HG02759 (cell line): Measurements from ENCODE around the gene SNRPN.
"Not testable (repeated sequence)": the region's sequence is repeated elsewhere in the genome, so short reads cannot be mapped to it uniquely, and the experiment has no call there.

Experiments
- ATAC-seq: cut with Tn5 transposase; IDR thresholded peaks from one replicate; pipeline ENCODE4 v1.9.1; 2021; ENCODE audit warnings: mild to moderate bottlenecking, moderate library complexity; ENCODE audit not compliant: unreplicated experiment

The SNRPN gene

DNA sequence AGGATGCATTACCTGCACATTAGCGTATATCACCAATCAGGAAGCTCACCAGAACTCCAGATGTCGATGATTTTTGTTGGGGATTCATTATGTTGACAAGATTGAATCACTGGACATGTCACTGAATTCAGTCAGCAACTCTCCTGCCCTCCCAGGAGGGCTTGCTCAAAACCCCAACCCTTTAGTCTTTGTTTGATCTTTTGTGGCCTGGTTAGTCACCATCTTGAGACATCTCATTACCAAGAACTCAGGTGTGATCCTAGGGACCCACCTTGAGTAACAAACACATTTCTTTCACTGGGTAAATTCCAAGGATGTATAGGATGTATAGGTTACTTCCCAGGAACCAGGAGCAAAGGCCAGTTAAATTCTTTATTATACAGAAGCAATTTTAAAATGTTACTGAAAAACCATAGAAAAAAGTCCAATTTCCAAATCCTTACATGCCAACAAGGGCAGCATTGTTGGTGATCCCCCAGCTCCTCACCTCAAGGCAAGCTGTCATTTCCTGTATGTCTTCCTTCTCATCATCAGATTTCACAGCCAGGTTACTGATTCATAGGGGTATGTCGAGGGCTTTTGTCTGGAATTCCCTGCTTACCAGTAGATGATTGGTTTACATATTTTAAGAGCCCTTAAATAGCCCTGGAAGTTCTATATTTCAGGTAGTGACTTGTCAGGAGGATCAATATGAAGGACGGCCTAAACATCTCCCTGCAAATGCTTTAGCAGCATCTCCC, 11.7 kb downstream of the SNRPN start:
- ATAC-seq, result no peak

DNA sequence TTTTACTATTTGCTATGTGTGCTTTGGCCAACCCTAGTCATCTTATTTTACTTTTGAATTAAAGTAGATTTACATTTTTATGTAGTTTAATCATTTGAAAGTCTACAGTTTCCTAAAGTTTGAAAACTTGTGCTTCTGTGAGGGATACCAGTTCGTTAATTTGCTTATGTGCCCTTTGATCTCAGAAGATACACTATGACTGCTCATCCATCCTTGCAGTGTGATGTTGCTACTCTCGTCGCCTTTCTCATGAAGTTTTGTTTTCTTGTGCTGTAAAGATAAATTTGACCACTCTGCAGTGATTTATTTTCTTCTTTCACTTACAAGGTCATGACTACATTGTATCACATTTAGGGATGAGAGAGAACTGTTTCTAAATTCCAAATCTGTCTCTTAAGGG, 16.3 kb downstream of the SNRPN start:
- ATAC-seq, result no peak

DNA sequence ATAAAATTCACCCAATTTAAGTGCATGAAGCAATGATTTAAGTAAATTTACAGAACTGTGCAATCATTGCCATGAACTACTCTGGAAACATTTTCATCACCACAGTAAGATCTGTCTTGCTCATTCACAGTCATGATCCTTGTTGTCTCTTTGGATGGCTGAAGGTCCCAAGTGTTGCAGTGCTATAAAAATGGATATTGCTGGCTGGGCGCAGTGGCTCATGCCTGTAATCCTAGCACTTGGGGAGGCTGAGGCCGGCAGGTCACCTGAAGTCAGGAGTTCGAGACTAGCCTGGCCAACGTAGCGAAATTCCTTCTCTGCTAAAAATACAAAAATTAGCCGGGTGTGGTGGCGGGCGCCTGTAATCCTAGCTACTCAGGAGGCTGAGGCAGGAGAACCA, 17.0 kb downstream of the SNRPN start:
- ATAC-seq, result no peak

DNA sequence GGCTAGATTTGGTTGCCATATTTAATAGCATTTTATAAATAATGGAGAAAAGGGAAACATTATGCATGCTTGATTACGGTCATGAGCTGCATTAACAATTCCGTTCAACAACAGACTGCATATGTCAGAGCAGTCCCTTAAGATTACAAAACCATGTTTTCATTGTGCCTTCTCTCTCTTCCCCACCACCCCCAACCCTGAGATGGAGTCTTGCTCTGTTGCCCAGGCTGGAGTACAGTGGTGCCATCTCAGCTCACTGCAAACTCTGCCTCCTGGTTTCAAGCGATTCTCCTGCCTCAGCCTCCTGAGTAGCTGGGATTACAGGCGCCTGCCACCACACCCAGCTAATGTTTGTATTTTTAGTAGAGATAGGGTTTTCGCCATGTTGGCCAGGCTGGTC, 17.9 kb downstream of the SNRPN start:
- not testable (repeated sequence) for ATAC-seq

DNA sequence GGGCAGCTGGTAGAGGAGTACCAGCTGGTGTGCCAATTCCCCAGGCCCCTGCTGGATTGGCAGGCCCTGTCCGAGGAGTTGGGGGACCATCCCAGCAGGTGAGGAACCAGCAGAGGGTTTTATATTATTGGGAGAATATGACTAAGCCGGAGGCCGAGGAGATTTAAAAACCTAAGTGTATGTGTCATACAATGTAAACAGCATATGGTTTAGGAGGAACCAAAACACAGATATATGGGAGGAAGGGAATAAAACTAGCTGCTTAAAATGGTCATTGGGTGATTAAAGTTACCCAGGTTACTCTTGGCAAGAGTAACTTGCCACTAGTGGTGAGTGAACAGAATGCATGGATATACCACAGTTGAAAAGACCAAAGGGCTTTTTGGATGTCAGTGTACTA, 22.1 kb downstream of the SNRPN start:
- ATAC-seq, result no peak

DNA sequence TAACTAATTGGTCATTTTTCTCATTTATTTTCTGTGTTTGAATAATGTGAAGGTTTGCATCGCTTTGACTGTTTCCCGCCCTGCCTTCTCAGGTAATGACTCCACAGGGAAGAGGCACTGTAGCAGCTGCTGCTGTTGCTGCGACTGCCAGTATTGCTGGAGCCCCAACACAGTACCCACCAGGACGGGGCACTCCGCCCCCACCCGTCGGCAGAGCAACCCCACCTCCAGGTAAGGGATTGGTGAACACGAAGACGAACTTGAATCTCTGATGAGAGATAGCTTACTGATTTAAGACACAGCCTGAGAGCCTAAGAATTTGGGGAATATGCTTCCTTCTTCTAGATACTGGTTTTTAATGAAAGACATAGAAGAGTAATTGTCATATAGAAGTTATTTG, 22.9 kb downstream of the SNRPN start:
- ATAC-seq, result no peak

DNA sequence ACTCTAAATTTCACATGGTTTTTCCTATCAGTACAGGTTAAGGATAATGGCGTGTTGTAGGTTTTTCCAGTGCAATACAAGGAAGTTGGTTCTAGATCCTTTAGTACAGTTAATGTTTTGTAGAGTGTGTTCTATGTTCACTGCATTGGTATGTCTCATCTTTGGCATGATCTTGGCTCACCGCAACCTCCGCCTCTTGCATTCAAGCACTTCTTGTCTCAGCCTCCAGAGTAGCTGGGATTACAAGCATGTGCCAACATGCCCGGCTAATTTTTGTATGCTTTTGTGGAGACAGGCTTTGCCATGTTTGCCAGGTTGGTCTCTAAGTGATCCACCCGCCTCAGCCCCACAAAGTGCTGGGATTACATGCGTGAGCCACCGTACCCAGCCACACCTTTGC, 30.4 kb downstream of the SNRPN start:
- ATAC-seq, result no peak

DNA sequence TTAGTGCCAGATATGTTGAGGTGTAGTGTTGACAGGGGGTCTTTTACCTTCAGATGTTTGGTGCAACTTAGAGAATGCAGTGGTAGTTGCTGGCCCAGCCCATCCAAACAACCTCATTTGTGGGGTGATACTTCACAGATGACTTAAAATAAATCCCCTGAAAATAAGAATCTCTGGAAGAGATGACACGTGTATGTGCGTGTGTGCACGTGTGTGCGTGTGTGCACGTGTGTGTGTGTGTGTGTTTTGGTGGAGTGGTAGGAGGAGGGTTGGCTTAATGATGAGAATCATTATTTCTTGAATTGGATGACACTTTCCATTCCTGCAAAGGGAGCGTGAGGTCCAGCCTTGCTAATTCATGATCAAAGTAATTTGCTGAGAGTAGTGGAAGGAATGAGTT, 31.9 kb downstream of the SNRPN start:
- no peak for ATAC-seq

DNA sequence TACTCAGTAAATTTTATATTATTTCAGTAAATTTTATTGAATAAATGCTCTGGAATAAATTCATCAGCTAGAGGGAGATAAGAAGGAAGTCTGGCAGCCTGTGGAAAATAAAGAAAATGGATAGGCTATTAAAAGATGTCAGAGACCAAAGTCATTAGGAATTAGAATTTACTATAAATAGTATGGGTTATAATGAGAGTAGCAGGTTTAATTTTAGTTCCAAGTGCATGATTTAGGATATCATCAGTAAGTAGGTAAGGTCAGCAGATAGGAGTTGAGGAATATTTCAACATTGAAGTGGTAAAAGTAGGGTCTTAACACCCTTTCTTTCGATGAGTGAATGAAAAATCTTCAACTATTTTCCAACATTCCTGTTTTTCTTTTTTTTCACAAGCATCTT, 64.6 kb downstream of the SNRPN start:
- no peak for ATAC-seq

DNA sequence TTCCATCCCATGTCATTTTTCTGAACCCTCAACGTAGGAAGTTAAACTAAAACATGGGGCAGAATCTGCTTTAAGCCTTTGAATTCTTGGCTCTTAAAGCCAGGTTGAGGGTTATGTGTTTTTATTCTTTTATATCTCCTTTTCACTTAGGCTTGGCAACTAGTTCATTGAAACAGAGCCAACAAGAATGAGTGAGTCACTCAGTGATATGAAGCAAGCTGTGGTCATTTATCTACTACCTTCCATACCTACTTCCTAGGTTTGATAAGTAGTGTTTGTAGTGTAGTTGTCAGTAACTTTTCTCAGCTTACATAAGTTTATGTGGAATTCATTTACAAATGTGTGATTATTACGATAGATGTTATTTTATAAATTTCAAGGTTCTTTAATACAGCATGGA, 67.4 kb downstream of the SNRPN start:
- ATAC-seq, result no peak
